Mucosa of descending colon (tissue), 3 donors: Measurements from ENCODE around the gene CACNB2. TPM values are rescaled to one million over a fixed set of nuclear protein-coding genes. Genes with fewer than 3 reads are reported as not detected.

Source experiments
- ATAC-seq: fragments of 200-7000 bp; cut with Tn5 transposase; one replicate; pipeline ENCODE4 v1.9.1; 2020; ENCODE audit warnings: mild to moderate bottlenecking, moderate library complexity
- DNase-seq, 3 donors: peaks; one replicate each; pipeline ENCODE4 v3.0.0-alpha.2; 2020
- H3K36me3 ChIP-seq: fragments of 200-600 bp; one replicate; pipeline ENCODE4 v1.8.0; 2021; ENCODE audit warnings: low read depth, mild to moderate bottlenecking
- H3K4me1 ChIP-seq: fragments of 200-600 bp; one replicate; pipeline ENCODE4 v1.8.0; 2021; ENCODE audit warnings: low read depth, mild to moderate bottlenecking
- H3K4me3 ChIP-seq: fragments of 200-600 bp; one replicate; pipeline ENCODE4 v1.8.0; 2021; ENCODE audit warnings: mild to moderate bottlenecking
- H3K9me3 ChIP-seq: fragments of 200-600 bp; one replicate; pipeline ENCODE4 v1.8.0; 2021; ENCODE audit warnings: mild to moderate bottlenecking
- intact Hi-C, 2 donors: fragments of 100-400 bp; cut with DNase I in 1 of 2; cut with micrococcal nuclease in 1 of 2; formaldehyde crosslinking; loops; one replicate each; pipeline versions ENCODE4 v1.11.0 to v1.11.1; 2022; cut with DNase I, micrococcal nuclease
- total RNA-seq, 3 donors: library from RNA; stranded (reverse); fragmentation: NEBNext Ultra II Directional in 2 of 3; extraction: Animal tissue kit (Norgen Biotek cat#: 25700) in 2 of 3; gene quantifications; one replicate each; pipeline versions ENCODE4 v1.2.1 to v1.2.4, GENCODE V29; 2021 to 2023
- TF ChIP-seq, protein P1 (sequence below): fragments of 200-600 bp; IDR thresholded peaks from one replicate; pipeline ENCODE4 v1.8.0; 2022; ENCODE audit warnings: antibody characterized with exemption, mild to moderate bottlenecking
- donor health status: DM: no; HTN: no; CAD: no; lungs with moderate emphysema.
- donor health status: DM: no; HTN: no; CAD: no.
- donor health status: DM: no; HTN: yes; CAD: no.

CACNB2 gene
- total RNA-seq, 3 donors from 2014 or later, result 13.6 to 26.2 (median 19.8) TPM

DNA sequence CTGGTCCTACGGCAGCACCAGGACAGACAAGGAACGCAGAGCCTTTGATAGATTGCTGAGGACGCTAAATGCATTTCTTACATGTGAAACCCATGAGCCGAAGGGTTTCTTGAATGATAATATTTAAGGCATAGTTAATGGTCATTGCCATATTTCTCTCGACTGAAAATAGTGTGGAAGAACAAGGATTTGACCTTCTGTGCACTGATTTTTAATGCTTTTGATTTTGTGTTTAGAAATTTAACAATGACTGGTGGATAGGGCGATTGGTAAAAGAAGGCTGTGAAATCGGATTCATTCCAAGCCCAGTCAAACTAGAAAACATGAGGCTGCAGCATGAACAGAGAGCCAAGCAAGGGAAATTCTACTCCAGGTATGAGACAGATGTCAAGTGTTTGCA, 360.4 kb downstream of the CACNB2 start:
- TF ChIP-seq, protein P1, sequence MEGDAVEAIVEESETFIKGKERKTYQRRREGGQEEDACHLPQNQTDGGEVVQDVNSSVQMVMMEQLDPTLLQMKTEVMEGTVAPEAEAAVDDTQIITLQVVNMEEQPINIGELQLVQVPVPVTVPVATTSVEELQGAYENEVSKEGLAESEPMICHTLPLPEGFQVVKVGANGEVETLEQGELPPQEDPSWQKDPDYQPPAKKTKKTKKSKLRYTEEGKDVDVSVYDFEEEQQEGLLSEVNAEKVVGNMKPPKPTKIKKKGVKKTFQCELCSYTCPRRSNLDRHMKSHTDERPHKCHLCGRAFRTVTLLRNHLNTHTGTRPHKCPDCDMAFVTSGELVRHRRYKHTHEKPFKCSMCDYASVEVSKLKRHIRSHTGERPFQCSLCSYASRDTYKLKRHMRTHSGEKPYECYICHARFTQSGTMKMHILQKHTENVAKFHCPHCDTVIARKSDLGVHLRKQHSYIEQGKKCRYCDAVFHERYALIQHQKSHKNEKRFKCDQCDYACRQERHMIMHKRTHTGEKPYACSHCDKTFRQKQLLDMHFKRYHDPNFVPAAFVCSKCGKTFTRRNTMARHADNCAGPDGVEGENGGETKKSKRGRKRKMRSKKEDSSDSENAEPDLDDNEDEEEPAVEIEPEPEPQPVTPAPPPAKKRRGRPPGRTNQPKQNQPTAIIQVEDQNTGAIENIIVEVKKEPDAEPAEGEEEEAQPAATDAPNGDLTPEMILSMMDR, result no peak
- Histone ChIP-seq H3K4me3 (no peak overlapping the region), H3K36me3 (no peaks in the 10 kb centered on the region), H3K9me3 (no peaks in the 10 kb centered on the region), H3K4me1 (no peaks in the 10 kb centered on the region)
- ATAC-seq (no peak), DNase-seq (no peak)
- intact Hi-C loops, result no loop called here

DNA sequence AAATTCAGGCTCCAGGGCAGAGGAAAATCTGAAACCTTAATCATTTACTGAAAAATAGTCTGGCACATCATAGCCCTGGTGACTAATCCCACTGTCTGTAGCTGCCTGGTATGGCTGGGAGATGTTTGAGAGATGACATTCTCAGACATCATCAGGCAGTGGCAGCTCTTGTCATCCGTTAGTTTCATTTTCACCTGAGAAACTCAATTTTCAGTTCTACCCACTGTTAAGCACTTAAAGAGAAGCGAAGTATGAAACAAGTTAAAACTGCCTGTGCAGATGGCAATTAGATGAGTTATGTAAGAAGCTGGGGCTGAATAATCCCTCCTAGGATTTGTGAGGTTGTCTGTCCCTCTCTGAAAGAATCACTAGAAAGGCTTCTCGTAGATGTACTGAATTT, 361.0 kb downstream of the CACNB2 start:
- Histone ChIP-seq H3K36me3 (no peaks in the 10 kb centered on the region), H3K4me1 (no peaks in the 10 kb centered on the region), H3K9me3 (no peaks in the 10 kb centered on the region), H3K4me3 (no peak overlapping the region)
- intact Hi-C loops, result no loop called here
- ATAC-seq (no peak), DNase-seq (no peak)
- TF ChIP-seq, protein P1, result no peak

DNA sequence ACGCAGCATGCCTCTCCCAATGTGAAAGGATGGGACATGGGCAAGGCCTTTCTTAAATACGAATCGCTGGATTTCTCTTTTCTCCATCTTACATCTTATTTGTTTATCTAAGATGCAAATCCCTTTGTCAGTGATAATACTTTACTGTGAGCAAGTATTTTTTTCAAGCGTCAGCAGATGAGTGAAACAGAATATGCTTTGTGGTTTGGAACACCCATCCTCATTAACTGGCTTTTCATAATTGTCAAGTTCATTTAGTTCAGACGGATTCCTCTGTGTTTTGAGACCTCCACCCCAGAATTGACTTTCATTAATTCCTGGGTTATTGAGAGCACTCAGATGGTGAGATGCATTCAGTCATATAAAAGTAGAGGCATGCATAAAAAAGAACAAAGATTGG, 361.4 kb downstream of the CACNB2 start:
- TF ChIP-seq, protein P1, result no peak
- Histone ChIP-seq H3K4me1 (no peaks in the 10 kb centered on the region), H3K36me3 (no peaks in the 10 kb centered on the region), H3K4me3 (no peak overlapping the region), H3K9me3 (no peaks in the 10 kb centered on the region)
- DNase-seq (no peak), ATAC-seq (no peak)
- intact Hi-C loops, result no loop called here

DNA sequence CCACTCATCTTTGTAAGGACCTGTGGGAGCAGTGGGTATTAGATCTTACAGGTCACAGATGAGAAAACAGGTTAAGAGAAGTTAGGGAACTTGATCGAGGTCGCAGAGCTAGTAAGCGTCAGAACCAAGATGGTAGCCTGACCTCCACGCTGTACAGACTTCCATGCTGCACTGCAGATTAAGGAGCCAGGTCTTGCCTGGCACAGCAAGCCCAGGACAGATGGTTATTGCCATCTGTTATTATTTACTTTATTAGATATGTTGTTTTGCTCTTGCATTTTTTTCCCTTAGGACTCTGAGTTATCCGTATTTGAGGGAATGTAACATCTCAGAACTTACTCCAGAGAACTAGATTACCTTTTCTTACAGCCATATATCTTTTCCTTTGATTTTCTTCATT, 363.9 kb downstream of the CACNB2 start:
- ATAC-seq (no peak), DNase-seq (no peak)
- Histone ChIP-seq H3K36me3 (no peaks in the 10 kb centered on the region), H3K4me1 (no peaks in the 10 kb centered on the region), H3K9me3 (no peaks in the 10 kb centered on the region), H3K4me3 (no peak overlapping the region)
- intact Hi-C loops, result no loop called here
- TF ChIP-seq, protein P1, result no peak

DNA sequence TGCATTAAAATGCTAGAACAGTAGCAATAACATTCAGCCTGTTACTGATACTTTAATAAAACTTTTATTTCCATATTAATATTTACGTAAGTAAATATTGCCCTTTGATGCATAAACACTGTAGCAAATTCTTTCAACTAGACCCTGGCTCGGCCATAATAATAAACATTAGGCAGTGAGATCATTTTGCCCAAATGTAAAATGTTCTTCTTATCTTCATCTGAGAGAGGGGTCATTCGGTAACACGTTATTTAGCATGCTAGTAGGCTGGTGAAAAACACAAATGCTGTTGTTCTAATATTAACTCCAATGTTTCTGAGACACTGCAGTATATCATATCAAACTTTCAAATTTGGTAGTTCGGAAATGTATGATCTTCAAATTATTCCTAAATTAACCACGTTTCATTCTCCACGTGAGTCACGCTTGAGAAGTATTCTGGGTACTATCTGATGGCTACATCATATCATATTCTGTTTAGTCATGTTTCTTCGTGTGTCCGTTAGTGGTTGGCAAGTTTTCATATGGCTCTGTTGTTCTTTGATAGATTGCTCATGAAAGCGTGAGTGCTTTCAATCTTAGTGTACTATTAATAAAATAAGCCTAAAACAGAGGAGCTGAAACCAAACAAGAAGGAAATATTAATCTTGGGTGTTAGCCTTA, 365.4 kb downstream of the CACNB2 start:
- DNase-seq (no peak), ATAC-seq (no peak)
- Histone ChIP-seq H3K9me3 (no peaks in the 10 kb centered on the region), H3K4me3 (no peak overlapping the region), H3K4me1 (no peaks in the 10 kb centered on the region), H3K36me3 (no peaks in the 10 kb centered on the region)
- TF ChIP-seq, protein P1, result no peak
- intact Hi-C loops, result no loop called here

DNA sequence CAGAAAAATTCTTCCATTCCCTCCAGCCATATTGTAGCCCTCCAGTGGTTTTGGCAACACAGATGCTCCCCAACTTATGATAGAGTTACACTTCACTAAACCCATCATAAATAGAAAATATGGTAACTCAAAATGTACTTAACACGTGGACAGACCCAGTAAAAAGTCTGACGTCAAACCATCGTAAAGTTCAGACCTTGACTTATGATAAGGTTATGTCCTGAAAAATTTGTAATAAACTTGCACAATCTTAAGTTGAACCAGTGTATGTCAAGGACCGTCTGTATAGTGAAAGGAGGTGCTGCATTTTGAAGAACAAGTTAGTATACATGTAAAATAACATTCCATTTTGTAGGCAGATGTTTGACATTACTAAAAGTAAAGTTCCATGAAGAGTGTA, 368.4 kb downstream of the CACNB2 start:
- no peak for DNase-seq
- TF ChIP-seq, protein P1, result no peak
- H3K9me3 ChIP-seq, result no peaks in the 10 kb centered on the region
- peak; percentile 51 for ATAC-seq
- no peaks in the 10 kb centered on the region for H3K36me3 ChIP-seq
- H3K4me1 ChIP-seq, result no peaks in the 10 kb centered on the region
- intact Hi-C loops, result no loop called here
- H3K4me3 ChIP-seq, result no peak overlapping the region
